Measurements from ENCODE around the gene GNAI3.

The GNAI3 gene

DNA sequence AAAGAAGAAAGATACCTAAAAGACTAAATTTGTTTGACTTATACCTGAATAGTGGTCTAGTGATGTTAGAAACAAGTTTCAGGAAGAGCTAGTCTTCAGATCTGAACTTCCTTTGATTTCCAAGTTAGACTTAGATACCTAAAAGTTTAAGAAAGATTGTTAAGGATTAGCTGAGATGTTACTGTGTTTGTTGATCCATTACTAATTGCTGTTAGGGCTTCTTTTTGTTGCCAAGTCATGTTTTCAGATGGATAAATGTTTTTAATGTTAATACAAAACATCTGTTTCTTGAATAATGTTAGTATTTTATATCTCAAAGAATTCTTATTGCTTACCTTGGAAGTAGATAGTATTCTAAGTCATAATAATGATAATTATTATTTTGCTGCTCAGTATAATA, 11.6 kb downstream of the GNAI3 start:
- ChIA-PET POLR2A (interaction anchor here (4.3 kb wide), 1 partner anchor 11 kb away, joined by 32 read pairs; the partner anchor contains the start of gene GNAI3), CTCF (interaction anchor here (0.6 to 2.2 kb wide), 12 partner anchors 9 to 427 kb away, joined by 3 to 7 read pairs (median 3); partner anchors contain the start of genes AHCYL1 and GNAI3)
- Histone ChIP-seq H3K36me3 (ENCODE audit: control insufficient read depth in 2 of 2, insufficient read depth in 1 of 2, low read length in 2 of 2) (peaks cover 0 to 6% of the 10 kb centered on the region in 2 experiments; a peak in 2 of 3 replicates), H3K4me3 (ENCODE audit: low read depth, low read length) (no peak overlapping the region), H3K27ac (ENCODE audit: extremely low read depth, low read depth, low read length) (no peak overlapping the region), H3K9me3 (ENCODE audit: control insufficient read depth, insufficient read depth, low read depth, low read length) (no peaks in the 10 kb centered on the region), H3K4me1 (ENCODE audit: control insufficient read depth, insufficient read depth, low read length) (peaks cover 8% of the 10 kb centered on the region)
- TF ChIP-seq ZNF202 (tag by site-specific recombination; IDR thresholded peaks at IDR 0.05; ENCODE audit: borderline replicate concordance), result no peak
- TF ChIP-seq ZNF664 (tag by site-specific recombination; IDR thresholded peaks at IDR 0.05), result peak; percentile 93

- TF ChIP-seq MZF1 (tag by site-specific recombination; IDR thresholded peaks at IDR 0.05; ENCODE audit: borderline replicate concordance), result no peak
- no peak for TF ChIP-seq ZIC2 (tag by site-specific recombination; IDR thresholded peaks at IDR 0.05)
- TF ChIP-seq PRDM1 (tag by site-specific recombination; IDR thresholded peaks at IDR 0.05), result peak; percentile 64
- no peaks in the 10 kb centered on the region; a peak in 1 of 3 replicates for H3K36me3 ChIP-seq (ENCODE audit: control insufficient read depth in 2 of 2, insufficient read depth in 1 of 2, low read length in 2 of 2)
- ChIA-PET CTCF (interaction anchor here (0.6 to 1.0 kb wide), 4 partner anchors 18 to 210 kb away, joined by 3 to 6 read pairs (median 4); no protein-coding TSS in a partner anchor), POLR2A (no interaction called here)
- no peak overlapping the region for H3K4me3 ChIP-seq (ENCODE audit: low read depth, low read length)
- H3K27ac ChIP-seq (ENCODE audit: extremely low read depth, low read depth, low read length), result no peak overlapping the region
- H3K9me3 ChIP-seq (ENCODE audit: control insufficient read depth, insufficient read depth, low read depth, low read length), result no peaks in the 10 kb centered on the region
- H3K4me1 ChIP-seq (ENCODE audit: control insufficient read depth, insufficient read depth, low read length), result peaks cover 13% of the 10 kb centered on the region
These were observed 15.9 kb downstream of the GNAI3 start for GRCh38 chr1:109564194-109564878.

- peaks cover 18% of the 10 kb centered on the region for H3K4me1 ChIP-seq (ENCODE audit: control insufficient read depth, insufficient read depth, low read length)
- no peaks in the 10 kb centered on the region; a peak in 1 of 3 replicates for H3K36me3 ChIP-seq (ENCODE audit: control insufficient read depth in 2 of 2, insufficient read depth in 1 of 2, low read length in 2 of 2)
- TF ChIP-seq ZNF530 (tag by site-specific recombination; IDR thresholded peaks at IDR 0.05; ENCODE audit: low read depth) (no peak), TSHZ1 (tag by site-specific recombination; IDR thresholded peaks at IDR 0.05; ENCODE audit: borderline replicate concordance) (no peak), ZNF580 (tag by site-specific recombination; IDR thresholded peaks at IDR 0.05) (no peak), ZNF214 (tag by site-specific recombination; IDR thresholded peaks at IDR 0.05; ENCODE audit: borderline replicate concordance) (no peak), EGR2 (tag by site-specific recombination; IDR thresholded peaks at IDR 0.05; ENCODE audit: low read depth) (no peak), ZNF366 (tag by site-specific recombination; conservative IDR thresholded peaks at IDR 0.05) (no peak), ZNF629 (tag by site-specific recombination; IDR thresholded peaks at IDR 0.05) (no peak), GLI4 (tag by site-specific recombination; IDR thresholded peaks at IDR 0.05) (no peak), ZNF121 (tag by site-specific recombination; IDR thresholded peaks at IDR 0.05) (no peak), ZBTB26 (tag by site-specific recombination; optimal IDR thresholded peaks at IDR 0.05) (no peak), RBAK (tag by site-specific recombination; IDR thresholded peaks at IDR 0.05) (no peak)
- ChIA-PET POLR2A (no interaction called here), CTCF (interaction anchor here (0.6 to 1.0 kb wide), 3 partner anchors 19 to 209 kb away, joined by 3 to 5 read pairs (median 3); no protein-coding TSS in a partner anchor)
- no peaks in the 10 kb centered on the region for H3K9me3 ChIP-seq (ENCODE audit: control insufficient read depth, insufficient read depth, low read depth, low read length)
- H3K4me3 ChIP-seq (ENCODE audit: low read depth, low read length), result no peak overlapping the region
- H3K27ac ChIP-seq (ENCODE audit: extremely low read depth, low read depth, low read length), result no peak overlapping the region
These were observed 16.8 kb downstream of the GNAI3 start for GRCh38 chr1:109565241-109565640.
